GM23248 (cell line): ENCODE data around the gene SARM1.

Source experiments
- EZH2 ChIP-seq: fragments of 200-600 bp; sonication (generic); IDR thresholded peaks from 2 replicates; pipeline ENCODE4 v1.6.1; 2018; ENCODE audit warnings: antibody characterized with exemption, mild to moderate bottlenecking; ENCODE audit not compliant: insufficient read depth, poor library complexity, severe bottlenecking
- EZH2phosphoT487 ChIP-seq: fragments of 200-600 bp; sonication (generic); IDR thresholded peaks from 2 replicates; pipeline ENCODE4 v1.6.1; 2018; ENCODE audit warnings: antibody characterized with exemption, moderate library complexity, mild to moderate bottlenecking, low read depth; ENCODE audit not compliant: insufficient read depth

DNA sequence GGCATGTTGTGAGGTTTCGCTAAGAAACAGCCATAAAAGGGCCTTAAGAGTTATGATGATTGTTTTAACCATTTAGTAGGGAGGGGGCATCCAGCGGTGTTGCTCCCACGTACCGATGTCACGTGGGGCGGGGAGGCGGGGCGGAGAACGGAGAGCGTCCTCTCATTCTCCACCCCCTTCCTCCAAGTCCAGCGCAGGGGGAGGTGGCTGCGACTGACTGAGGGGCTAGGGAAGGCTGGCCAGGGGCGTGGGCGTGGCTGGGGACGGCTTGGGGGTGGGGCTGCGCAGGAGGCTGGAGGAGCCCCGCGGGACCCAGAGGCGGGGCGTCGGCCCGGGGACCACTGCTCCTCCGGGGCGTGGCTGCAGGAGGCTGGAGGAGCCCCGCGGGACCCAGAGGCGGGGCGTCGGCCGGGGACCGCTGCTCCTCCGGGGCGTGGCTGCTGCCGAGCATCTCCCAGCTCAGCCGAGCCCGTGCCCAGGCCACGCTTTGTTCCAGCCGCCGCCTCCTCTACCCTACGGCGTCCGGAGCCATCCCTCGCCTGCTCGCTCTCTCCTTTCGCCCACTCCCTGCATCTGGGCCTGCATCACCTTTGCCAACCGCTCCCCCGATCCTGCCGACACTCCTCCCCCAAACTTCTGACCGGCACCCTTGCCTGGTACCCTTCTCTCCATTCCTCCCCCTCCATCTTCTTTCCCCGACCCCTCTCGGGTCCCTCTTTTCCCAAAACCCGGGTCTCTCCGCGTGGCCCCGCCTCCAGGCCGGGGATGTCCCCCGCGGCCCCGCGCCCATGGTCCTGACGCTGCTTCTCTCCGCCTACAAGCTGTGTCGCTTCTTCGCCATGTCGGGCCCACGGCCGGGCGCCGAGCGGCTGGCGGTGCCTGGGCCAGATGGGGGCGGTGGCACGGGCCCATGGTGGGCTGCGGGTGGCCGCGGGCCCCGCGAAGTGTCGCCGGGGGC, at the start of gene SARM1:
- TF ChIP-seq EZH2 (no peak), EZH2phosphoT487 (no peak)
